ENCODE measurements around the gene FER1L5.

FER1L5 gene

DNA sequence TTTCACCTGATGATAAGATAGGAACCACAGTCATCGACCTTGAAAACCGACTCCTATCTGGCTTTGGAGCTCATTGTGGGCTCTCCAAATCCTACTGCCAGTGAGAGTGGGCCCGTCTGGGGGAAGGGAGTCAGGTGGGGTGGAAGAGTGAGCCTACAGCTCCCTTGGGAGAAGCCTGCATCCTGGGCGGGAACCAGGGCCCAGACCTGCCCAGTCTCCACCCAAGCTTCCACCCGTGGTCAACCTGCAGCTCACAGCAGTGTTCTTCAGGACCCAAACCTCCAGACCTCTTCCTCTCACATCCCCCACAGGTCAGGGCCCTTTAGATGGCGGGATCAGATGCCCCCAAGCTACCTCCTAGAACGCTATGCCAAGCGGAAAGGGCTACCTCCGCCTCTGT lies 57.1 kb downstream of the FER1L5 start:
- DNase-seq: no peak

DNA sequence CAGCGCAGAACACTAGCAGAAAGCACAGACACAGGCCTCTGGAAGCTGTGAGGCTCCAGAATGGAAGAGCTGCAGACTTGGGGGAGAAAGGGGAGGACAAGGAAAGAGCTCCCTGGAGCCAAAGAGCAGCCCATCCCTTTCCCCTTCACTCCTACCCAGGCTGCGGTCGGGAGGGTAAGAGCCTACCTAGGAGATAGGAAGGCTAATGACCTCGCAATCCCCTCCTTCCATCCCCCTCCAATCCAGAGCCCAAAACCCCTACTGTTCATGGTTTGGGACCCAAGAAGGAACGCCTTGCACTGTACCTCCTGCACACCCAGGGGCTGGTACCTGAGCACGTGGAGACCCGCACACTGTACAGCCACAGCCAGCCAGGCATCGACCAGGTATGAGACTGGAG lies 57.5 kb downstream of the FER1L5 start:
- no peak for DNase-seq

DNA sequence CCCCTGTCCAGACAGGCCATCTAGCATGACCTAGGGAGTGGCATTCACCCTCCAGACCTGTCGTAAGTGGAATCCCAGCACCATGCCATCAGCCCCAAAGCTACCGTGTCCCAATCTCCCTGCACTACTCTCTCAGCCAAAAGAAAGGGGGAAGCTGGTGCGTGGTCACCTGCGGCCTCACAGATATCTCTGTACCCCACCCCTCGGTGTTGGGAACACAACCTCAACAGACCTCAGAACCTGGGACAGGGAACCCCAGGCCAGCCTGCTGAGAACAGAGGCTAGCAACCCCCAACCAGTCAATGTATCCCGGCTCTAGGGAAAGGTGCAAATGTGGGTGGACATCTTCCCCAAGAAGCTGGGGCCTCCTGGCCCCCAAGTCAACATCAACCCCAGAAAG lies 59.1 kb downstream of the FER1L5 start:
- no peak for DNase-seq

DNA sequence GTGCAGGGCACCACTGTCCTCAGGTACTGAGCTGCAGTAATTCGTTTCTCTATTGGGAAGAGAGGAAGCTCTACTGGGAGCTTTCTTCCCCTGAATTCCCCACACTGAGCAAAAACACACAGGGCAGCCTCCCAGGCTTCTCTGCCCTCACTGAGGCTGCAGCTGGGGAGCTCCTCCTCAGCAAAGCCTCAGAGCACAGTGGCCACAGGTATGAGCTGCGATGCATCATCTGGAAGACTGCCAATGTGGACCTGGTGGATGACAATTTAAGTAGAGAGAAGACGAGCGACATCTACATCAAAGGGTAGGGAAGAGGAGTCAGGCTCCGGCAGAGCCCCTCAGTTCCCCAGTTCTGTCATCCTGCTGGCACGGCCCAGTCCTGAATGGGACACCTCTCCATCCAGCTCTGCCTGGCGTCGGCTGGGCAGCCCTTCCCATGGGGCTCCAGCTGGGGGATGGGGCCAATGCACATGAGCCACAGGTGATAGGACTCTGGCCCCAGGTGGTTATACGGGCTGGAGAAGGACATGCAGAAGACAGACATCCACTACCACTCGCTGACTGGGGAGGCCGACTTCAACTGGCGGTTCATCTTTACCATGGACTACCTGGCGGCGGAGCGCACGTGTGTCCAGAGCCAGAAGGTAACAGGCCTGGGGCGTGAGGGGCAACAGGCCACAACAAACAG lies 59.7 kb downstream of the FER1L5 start:
- no peak for DNase-seq

DNA sequence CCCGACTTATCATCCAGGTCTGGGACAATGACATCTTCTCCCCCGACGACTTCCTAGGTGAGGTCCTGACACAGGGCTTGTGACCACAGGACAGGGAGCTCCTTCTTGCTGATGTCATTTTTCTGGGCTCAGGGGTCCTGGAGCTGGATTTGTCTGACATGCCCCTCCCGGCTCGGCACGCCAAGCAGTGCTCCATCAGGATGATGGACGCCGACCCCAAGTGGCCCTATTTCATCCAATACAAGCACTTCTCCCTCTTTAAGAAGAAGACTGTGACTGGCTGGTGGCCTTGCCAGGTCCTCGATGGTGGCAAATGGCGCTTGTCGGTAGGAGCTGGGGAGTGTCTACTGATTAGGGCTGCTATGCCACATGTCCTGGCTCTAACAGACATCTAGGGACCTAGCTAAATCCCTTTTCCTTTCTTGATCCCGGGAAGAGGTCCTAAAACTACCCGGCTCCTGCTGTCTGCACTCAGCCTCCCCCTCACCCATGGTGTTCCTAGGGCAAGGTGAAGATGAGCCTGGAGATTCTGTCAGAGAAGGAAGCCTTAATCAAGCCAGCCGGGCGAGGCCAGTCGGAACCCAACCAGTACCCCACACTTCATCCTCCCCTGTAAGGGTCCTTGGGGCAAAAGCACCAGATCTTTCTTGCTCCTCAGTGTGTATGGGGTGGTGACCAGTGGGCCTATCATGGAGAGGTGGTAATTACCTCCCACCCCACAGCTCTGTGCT lies 60.6 kb downstream of the FER1L5 start:
- no peak for DNase-seq

DNA sequence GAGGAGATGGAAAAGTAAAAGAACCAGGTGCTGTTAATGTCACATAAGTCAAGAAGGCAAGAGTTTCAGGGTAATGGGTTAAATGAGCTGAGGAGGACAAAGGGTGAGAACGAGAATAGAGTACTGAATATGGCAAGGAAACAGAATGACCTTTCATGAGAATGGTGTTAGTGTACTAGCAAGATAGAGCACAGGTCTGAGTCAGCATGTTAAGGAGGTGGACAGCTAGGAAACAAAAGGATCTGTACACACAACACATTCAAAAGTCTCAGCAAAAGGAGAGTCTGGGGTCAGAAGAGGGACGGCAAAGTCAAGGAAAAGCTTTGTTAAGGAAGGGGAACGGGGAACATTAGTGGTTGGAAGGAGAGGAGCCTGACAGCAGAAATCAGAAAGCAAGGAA lies 68.4 kb downstream of the FER1L5 start:
- DNase-seq: no peak

DNA sequence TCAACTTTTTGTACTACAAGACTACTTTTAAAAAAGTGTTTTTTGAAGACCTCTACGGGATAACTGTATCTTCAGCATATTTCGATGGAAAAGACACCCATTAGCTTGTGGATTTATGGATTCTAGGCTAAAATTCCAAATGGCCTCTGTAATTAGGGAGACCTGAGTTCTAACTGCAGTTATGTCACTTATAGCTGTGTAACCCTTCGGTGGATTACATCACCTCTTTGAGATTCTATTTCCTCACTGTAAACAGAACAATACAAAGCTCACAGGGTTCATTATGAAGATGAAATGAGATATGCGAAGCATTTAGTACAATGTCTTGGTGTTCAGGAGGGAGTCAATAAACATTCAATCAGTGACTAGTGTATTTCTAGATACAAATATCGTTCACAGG lies 73.1 kb downstream of the FER1L5 start:
- DNase-seq: no peak

DNA sequence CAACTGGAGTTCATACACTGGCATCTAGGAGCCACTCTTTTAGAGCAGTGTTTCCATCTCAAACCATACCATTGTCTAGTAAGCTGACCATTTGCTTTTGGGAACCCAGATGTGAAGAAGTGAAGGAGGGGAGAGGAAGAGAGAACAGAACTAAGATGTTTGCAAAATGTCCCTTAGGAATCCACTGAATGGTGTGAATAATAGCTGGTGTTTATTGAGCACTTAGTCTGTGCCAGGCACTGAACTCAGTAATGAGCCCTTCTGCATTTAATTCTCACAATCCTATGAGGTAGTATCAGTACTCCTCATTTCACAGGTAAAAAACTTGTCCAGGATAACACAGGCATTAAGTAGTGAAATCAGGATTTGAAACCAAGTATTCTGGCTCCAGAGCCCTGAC lies 73.8 kb downstream of the FER1L5 start:
- no peak for DNase-seq

DNA sequence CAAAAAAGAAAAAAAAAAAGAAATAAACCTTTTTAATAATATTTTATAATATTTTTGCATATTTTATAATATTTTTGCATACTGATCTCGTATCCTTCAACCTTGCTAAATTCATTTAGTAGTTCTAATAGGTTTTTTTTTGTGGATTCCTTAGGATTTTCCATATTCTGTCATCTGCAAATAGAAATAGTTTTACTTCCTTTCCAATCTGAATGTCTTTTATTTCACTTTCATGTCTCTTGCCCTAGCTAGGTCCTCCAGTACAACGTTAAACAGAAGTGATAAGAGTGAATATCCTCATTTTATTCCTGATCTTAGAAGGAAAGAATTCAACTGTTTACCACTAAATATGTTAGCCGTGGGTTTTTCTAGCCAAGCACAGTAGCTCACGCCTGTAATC lies 83.6 kb downstream of the FER1L5 start:
- DNase-seq: no peak

DNA sequence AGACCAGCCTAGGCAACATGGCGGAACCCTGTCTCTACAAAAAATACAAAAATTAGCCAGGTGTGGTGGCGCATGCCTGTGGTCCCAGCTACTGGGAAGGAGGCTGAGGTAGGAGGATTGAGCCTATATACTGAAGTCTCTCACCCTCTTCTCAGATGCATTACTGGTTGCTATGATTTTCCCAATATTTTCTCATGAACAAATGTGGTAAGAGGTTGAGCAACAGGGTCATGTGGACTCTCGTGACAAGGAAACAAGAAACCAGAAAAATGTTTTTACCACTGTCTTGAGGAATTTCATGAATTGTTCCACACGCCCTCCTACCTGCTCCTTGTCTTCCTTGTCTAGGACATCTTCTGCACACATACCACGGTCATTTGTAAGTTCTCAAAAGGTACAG lies 84.9 kb downstream of the FER1L5 start:
- no peak for DNase-seq

DNA sequence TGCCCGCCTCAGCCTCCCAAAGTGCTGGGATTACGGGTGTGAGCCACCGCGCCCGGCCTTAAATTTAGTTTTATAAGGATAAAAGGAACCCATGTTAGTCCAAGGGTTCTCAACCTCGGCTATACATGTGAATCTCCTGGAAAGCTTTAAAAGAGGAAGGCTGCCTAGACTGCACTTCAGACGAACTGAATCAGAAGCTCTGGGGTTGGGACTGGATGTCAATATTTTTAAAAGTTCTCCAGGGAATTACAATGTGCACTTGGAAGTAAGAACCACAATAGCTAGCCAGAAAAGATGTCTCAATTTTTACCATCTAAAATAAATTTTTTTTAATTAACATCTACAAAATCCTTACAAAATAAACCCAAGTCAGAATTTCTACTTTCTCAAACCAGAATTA lies 87.2 kb downstream of the FER1L5 start:
- no peak for DNase-seq

DNA sequence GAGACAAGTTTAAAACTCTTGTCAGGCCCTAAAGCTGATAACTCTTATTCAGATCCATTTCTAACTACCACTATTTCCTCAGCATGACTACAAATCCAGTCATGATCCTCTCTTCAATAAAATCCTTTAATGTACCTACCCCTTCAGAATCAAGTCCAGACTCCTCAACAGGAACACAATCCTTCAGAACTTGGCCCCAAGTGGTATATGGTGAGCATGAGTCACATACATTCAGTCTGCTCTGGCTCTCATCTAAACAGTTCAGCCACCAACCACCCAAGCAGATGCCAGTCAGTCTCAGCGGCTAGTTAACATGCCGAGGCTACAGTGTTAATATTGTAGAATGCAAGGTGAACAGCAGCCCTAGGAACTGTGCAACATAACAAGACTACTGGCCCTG lies 87.6 kb downstream of the FER1L5 start:
- DNase-seq: no peak

DNA sequence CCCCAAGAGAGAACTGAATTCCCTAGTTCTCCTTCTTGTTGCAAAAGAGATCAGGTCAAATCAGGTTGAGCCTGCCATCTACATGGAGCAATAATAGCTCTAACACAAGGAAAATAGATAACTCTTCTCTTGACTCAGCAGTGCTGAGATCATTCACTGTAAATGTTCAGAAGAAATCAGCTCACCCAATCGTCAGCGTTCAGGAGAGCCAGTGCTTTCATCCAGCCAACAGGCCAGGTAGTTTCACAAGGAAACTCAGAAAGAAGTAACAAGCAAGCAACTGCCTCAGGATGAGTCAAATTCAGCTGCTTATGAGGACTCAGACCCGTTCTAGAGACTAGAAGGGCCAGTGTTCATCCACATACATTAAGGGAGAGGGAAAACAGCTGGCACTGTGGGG lies 91.4 kb downstream of the FER1L5 start:
- DNase-seq: no peak

DNA sequence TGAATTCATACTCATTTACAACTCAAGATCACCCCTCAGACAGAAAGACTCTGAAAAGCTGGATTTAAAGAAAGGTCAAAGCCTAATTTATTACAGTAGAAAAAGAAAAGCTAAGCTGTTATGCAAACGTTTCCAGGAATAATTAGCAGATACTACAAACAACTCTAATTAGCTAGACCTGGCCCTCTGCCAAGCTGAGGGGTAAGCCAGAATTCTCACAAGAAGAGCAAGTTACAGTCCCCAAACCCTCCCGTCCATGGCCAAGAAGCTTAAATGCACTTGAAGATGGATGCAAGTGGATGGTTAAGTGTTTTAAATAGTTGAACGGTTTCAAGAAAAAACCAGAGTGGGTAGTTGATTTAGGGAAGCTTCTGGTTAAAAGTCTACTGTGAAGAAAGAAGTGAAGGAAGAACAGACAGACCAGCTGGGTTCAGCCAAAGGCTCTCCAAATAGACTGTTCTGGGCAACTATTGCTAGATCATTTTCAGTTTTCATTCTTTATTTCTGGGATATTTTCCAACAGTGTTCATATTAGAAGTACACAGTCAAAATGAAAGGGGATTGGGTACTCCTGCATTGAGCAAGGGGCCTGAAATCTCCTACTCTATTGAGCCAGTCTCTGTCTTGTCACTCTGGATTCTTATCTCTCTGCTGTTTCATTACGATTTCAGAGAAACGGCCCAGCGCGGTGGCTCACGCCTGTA lies 92.5 kb downstream of the FER1L5 start:
- no peak for DNase-seq

DNA sequence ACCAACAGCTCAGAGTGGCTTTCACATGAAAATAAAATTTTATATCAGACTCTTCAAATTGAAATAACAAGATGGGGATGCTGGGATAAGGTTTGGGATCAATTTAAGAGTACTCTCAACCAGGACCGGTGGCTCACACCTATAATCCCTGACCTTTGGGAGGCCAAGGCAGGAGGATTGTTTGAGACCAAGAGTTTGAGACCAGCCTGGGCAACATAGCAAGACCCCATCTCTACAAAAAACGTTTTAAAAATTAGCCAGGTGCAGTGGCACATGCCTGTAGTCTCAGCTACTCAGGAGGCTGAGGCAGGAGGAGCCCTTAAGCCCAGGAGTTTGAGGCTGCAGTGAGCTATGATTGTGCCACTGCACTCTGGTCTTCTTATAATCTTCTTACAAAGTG lies 94.7 kb downstream of the FER1L5 start:
- DNase-seq: no peak

DNA sequence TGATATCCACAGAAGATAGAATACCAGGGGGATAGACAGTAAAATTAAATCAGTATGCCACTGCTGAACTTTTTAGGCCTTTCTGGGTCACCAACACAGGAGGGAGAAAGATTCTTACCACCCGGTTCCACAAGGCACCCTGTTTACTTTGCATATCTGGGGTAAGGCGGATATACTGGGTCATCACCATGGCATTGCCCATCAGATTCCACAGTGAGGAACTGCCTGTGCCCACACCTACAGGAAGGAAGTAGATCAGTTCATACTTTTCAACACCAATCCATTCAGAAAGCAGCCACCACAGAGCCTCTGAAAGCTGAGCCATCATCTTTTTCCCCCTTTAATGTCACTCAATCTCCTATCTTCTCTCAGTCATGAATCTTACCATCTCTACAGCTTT lies 95.3 kb downstream of the FER1L5 start:
- no peak for DNase-seq

DNA sequence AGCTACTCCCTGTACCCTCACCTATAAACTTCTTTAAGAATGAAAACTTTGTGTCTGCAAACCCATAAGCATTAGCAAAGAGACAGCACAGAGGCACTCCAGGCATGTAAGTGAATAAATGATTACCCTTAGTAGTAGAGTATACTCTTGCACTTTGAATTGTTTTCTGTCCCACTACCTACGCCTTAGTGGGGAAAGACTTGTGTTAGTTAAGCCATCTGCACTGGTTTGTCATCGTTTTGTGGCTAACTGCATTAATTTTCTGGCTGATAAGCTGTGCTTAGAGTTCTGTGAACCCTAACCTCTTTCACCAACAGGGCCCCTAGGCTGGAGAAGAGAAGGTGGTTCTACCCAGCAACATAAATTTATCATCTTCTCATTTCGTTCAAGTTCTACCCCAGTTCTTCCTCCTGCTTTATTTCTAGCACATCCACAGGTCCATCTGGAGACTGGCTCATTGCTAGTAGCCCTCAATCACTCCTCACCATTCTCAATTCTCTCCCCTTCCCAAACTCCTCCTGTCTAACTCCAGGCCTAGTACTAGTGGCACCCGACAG lies 96.6 kb downstream of the FER1L5 start:
- DNase-seq: no peak

DNA sequence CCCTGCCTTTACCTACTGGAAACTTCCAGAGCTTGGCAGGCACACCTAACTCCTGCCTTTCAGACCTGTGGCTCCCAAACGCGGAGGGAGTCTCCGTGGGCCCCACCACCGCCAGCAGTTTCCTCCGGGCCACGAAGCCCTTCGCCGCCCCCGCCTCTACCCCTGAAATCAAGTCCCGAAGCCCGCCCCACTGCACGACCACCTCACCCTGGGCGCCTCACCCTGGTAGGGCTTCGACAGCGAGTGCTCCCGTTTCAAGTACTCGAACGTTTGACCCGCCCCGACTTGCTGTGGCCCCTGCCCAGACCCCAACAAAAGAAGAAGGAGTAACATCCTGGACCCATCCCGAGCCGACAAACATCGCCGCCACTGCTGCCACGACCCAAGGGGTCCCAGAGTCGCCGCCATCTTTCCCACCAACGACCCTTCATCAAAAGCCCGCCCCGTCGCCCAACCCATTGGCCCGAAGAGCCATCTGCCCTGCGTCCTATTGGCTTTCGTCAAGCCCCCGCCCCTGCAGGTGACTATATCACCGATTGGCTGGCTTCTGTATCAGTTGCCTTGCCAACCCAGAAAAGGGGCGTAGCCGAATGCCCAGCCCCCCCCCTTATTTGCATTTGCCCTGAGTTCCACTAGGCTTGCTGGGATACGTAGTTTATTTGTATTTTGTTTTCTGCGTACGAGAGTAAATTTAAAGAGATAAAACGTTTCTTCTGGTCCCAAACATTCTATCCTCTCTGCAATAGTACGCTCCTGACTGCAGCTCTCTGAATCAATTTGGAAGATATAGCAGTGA lies 97.3 kb downstream of the FER1L5 start, which contains the start of gene LMAN2L:
Gene LMAN2L, minus strand, starts transcription at position 432 of the 796 bp plus-strand sequence. Its CDS starts 24 bp downstream, at position 408.
- peak; percentile 96 for DNase-seq

DNA sequence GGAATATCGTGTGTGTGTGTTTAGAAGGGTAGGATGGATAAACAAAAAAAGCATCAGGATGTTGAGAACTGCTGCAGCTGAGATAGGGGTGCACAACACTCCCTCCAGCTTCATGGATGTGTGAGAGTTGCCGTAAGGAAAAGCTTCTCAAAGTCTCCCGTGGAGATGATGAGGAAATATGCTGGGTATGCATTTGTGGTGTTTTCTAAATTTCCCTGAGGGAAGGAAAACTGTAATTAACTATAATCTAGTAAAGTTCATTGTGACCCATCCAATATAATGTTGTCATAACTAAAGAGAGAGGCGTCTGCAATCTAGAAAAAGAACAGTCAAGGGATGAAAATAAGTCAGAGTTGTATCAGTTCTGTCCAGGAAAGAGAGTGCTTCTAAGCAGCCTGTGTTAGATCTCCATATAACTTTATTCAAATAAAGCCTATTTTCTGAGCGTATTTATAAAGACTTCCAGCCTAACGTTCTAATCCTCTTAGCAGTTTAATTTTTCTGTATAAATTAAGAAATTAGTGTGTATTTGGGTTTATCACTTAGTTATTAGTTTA lies 104.6 kb downstream of the FER1L5 start:
- no peak for DNase-seq

DNA sequence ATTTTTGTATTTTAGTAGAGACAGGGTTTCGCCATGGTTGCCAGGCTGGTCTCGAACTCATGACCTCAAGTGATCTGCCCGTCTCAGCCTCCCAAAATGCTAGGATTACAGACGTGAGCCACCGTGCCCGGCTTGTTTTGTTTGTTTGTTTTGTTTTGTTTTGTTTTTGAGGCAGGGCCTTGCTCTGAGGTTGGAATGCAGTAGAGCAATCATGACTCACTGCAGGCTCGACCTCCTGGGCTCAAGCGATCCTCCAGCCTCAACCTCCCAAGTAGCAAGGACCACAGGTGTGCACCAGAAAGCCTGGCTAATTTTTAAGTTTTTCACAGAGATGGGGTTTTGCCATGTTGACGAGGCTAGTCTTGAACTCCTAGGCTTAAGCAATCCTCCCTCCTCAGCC lies 109.2 kb downstream of the FER1L5 start:
- no peak for DNase-seq

DNA sequence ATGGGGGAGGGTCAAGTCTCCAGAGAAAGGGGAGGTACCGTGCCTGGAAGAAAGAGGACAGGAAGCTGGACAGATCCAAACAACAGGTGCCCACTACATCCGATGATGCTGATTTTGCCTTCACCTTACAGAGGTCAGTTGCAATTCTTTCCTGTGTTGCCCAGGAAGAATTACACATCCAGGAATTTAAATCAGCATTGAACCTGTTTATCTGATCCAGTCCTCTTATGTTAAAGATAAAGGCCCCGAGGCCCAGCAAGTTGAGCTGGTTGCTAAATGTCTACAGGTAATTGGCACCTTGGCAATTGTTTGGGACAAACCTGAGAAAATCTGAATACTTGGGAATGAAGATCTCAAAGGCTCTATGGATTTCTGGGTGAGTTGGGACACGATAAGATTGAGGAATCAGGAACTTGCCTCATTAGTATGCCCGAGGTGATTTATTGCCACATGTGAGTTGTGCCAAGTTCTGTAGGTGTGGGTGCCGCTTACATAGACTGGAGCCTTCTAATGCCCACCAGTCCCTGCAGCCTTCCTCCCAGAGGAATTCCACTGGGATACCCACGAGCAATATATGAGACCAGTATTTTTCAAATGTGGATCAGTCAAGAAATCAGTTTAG lies 111.2 kb downstream of the FER1L5 start:
- DNase-seq: no peak

DNA sequence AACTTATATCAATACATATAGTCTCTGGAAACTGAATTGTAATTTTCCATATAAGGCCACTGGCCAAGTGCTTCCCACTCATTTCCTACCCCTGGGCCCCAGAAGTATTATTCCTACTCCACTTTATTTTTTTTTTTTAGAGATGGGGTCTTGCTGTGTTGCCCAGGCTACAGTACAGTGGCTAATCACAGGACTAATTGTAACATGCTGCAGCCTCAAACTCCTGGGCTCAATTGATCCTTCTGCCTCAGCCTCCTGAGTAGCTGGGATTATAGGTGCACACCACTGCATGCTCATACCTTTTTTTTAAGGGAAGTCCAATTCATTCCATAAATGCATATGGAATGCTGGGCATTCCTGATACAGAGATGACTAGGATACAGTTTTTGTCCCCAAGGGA lies 111.8 kb downstream of the FER1L5 start:
- no peak for DNase-seq

Measured in NK-92 treated with Interleukin-12 subunit alpha and Interleukin-12 subunit beta, amount 100 ng/mL, for 24 hours (cell line).